GM23338 (cell line): Measurements from ENCODE around the gene GRIA4.

ENCODE experiments used
- CREB1 ChIP-seq: fragments of 250-450 bp; sonication (Bioruptor Pico); IDR thresholded peaks from 2 replicates; pipeline ENCODE4 v1.5.0; 2020; ENCODE audit warnings: low read depth, mild to moderate bottlenecking, moderate library complexity
- CTCF ChIP-seq, 2 experiments: fragments of 200-600 bp in 1 of 2; sonication (generic) in 1 of 2; conservative IDR thresholded peaks; 2 replicates each; pipeline versions ENCODE4 v1.5.1 to v1.6.1; 2016 to 2017; ENCODE audit warnings: antibody characterized with exemption in 2 of 2, low read depth in 2 of 2, mild to moderate bottlenecking in 2 of 2, moderate library complexity in 1 of 2
- EZH2 ChIP-seq: fragments of 200-600 bp; sonication (generic); IDR thresholded peaks from one replicate; pipeline ENCODE4 v1.8.0; 2017; ENCODE audit warnings: antibody characterized with exemption, mild to moderate bottlenecking, low read depth; ENCODE audit not compliant: unreplicated experiment
- EZH2phosphoT487 ChIP-seq: fragments of 200-600 bp; sonication (generic); IDR thresholded peaks from one replicate; pipeline ENCODE4 v1.8.1; 2018; ENCODE audit warnings: antibody characterized with exemption; ENCODE audit not compliant: unreplicated experiment
- JUNB ChIP-seq: IDR thresholded peaks from one replicate; pipeline ENCODE4 v1.6.1; 2016; ENCODE audit warnings: antibody characterized with exemption; ENCODE audit not compliant: unreplicated experiment
- POLR2AphosphoS5 ChIP-seq: IDR thresholded peaks from 2 replicates; pipeline ENCODE4 v1.6.1; 2016; ENCODE audit warnings: antibody characterized with exemption, low read depth
- REST ChIP-seq: IDR thresholded peaks from one replicate; pipeline ENCODE4 v1.6.1; 2018; ENCODE audit warnings: antibody characterized with exemption; ENCODE audit not compliant: unreplicated experiment
- STAT1 ChIP-seq: IDR thresholded peaks from one replicate; pipeline ENCODE4 v1.6.1; 2016; ENCODE audit warnings: antibody characterized with exemption; ENCODE audit not compliant: unreplicated experiment
- ZNF462 ChIP-seq: fragments of 250-450 bp; sonication (Bioruptor Pico); IDR thresholded peaks from 2 replicates; pipeline ENCODE4 v1.5.0; 2020; ENCODE audit warnings: mild to moderate bottlenecking, moderate library complexity
- TF ChIP-seq, protein P1 (sequence below): IDR thresholded peaks from 2 replicates; pipeline ENCODE4 v1.6.1; 2016; ENCODE audit warnings: antibody characterized with exemption

DNA sequence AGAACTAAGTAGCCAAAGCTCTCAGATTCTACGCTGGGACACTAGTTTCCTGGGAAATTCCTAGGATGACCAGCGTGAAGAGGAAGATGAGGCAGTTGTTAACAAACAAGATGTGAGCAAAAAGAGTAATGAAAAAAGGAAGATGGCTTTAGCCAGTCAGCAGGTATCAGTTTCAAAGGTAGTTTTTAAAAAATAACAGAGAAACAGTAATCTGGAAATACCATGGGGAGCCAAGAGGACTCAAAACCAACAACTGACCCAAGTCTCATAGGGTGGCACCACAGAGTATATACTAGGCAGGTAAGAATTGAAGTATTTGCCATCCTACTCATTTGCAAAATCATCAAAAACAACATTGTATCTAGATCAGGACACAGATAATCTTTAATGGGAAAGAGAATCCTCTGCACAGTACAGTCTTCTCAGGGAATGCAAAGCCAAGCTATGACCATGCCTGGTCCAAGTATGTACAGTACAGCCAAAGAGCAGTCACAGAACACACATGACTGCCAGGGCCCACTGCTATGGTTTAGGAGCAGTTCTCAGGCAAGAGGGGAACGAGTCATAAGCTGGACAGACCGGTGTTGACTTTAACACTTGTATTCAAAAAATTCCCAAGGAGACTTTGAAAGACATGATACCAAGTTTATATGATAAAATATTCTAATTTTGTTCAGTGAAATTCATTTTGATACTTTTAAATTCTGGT is 391.6 kb downstream of the GRIA4 start:
- TF ChIP-seq CTCF (conservative IDR thresholded peaks at IDR 0.05; ENCODE audit: low read depth in 2 of 2) (no peak), POLR2AphosphoS5 (no peak), EZH2phosphoT487 (no peak), EZH2 (no peak), JUNB (no peak), REST (no peak), CREB1 (CRISPR knock-in tag) (no peak), STAT1 (no peak), ZNF462 (CRISPR knock-in tag) (no peak)
- TF ChIP-seq, protein P1, sequence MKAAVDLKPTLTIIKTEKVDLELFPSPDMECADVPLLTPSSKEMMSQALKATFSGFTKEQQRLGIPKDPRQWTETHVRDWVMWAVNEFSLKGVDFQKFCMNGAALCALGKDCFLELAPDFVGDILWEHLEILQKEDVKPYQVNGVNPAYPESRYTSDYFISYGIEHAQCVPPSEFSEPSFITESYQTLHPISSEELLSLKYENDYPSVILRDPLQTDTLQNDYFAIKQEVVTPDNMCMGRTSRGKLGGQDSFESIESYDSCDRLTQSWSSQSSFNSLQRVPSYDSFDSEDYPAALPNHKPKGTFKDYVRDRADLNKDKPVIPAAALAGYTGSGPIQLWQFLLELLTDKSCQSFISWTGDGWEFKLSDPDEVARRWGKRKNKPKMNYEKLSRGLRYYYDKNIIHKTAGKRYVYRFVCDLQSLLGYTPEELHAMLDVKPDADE = no peak
